ENCODE measurements around the gene TGIF2. TPM values are rescaled to one million over a fixed set of nuclear protein-coding genes. Genes with fewer than 3 reads are reported as not detected.
A peak's percentile ranks its signal among the peaks of the same experiment; 100 is the strongest.

TGIF2 gene
- total and polyA plus RNA-seq, 2 of the 13 experiments (the other 11 are each of a cell fraction or from before 2014, with no cell fraction given) = 41.3 to 53.9 TPM

DNA sequence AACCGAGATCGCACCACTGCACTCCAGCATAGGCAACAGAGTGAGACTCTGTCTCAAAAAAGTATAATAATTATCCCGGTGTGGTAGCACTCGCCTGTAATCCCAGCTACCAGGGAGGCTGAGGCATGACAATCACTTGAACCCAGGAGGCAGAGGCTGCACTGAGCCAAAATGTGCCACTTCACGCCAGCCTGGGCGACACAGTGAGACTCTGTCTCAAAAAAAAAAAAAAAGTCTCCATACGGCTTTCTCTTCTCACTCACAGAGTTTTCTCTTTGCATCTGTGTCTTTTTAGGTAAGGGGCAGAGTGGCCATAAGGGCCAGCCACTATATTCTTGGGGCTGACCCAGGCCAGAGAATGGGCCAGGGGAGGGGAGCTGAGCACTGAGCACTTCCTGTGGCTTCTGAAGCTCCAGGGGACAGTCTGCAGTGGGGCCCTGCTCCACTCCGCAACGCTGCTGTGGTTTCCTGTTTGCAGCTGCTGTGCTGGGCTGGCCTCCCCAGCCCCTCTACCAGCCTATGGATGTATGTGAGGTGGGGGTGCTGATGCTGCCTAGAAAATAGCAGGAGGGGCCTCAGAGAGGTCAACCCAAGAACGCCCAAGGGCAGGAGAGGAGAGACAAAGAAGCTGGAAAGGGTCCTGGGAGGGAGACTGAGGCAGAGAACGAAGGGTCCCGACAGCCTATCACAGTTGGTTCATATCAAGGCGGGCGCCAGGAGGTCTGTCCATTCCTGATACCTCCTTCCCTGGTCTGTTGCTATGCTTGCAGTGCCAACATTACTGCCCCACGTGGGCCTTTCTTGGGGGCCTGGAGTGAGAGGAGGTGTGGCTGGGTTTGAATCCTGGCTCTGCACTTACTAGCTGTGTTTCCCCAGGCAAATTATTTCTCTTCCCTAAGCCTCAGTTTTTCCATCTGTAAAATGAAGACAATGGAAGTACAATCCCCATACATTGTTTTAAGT, 56.6 kb downstream of the TGIF2 start (continued):
- TF ChIP-seq, protein P1, sequence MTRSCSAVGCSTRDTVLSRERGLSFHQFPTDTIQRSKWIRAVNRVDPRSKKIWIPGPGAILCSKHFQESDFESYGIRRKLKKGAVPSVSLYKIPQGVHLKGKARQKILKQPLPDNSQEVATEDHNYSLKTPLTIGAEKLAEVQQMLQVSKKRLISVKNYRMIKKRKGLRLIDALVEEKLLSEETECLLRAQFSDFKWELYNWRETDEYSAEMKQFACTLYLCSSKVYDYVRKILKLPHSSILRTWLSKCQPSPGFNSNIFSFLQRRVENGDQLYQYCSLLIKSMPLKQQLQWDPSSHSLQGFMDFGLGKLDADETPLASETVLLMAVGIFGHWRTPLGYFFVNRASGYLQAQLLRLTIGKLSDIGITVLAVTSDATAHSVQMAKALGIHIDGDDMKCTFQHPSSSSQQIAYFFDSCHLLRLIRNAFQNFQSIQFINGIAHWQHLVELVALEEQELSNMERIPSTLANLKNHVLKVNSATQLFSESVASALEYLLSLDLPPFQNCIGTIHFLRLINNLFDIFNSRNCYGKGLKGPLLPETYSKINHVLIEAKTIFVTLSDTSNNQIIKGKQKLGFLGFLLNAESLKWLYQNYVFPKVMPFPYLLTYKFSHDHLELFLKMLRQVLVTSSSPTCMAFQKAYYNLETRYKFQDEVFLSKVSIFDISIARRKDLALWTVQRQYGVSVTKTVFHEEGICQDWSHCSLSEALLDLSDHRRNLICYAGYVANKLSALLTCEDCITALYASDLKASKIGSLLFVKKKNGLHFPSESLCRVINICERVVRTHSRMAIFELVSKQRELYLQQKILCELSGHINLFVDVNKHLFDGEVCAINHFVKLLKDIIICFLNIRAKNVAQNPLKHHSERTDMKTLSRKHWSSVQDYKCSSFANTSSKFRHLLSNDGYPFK (CRISPR knock-in tag; IDR thresholded peaks at IDR 0.05; ENCODE audit: borderline replicate concordance) = 0 out of 2 replicates have a peak, but pooled peaks have one; percentile 19

DNA sequence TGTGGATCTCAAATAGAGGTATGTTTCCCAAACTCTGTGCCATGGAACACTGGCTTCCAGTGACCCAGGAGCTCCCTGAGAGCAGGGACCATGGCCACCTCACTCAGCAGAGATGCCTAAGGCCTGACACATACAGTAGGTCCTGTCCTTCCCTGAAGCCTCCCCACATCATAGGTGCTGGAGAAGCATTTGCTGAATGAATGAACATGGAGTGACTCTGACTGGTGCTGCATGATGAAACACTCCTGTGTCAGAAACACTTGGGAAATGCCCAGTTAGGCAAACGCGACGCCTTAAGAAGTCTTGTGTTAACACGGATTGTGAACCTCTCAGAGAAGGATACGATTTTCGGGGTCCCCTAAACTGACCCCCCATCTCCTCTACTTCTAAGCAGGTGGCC, 58.2 kb downstream of the TGIF2 start:
- no peak for DNase-seq (ENCODE audit: low spot score)
- H3K27me3 ChIP-seq (ENCODE audit: control insufficient read depth in 1 of 2, insufficient read depth in 2 of 2, low read length in 2 of 2) = no peaks in the 10 kb centered on the region
- no peaks in the 10 kb centered on the region for H3K9me3 ChIP-seq (ENCODE audit: low read length)
- no TSS peak for BruUV-seq (replicated peaks)
- H3K4me1 ChIP-seq (ENCODE audit: insufficient read depth, low read length) = peaks cover 37% of the 10 kb centered on the region
- ATAC-seq = no peak
- ChIA-PET POLR2A (interaction anchor here (1.2 to 5.5 kb wide), 8 partner anchors 8 to 123 kb away, joined by 4 to 54 read pairs (median 8); partner anchors contain the start of gene RAB5IF), CTCF (ENCODE audit: low intra/inter-chr PET ratio, low total read pairs) (interaction anchor here (1.7 to 1.8 kb wide), 2 partner anchors 19 to 26 kb away, joined by 8 to 20 read pairs; partner anchors contain the start of gene RAB5IF)
- peak overlapping the region; percentile 88; the same call in 1 of the 2 replicates for H3K4me2 ChIP-seq (ENCODE audit: low read depth, low read length)
- intact Hi-C loops (cut with micrococcal nuclease; ENCODE audit: unreplicated experiment) = loop anchor here (1.0 kb wide), 1 partner anchor 19 kb away; no protein-coding TSS in a partner anchor
- 77% methylated on average over 6 of the region's 6 CpGs for WGBS (ENCODE audit: low lambda C conversion rate)
- H3K4me3 ChIP-seq (replicated peaks in 1 of 3; ENCODE audit: insufficient read depth in 1 of 3, low read depth in 2 of 3, low read length in 3 of 3) = no peak overlapping the region
- no peak overlapping the region for H2AFZ ChIP-seq (ENCODE audit: low read length)
- in situ Hi-C loops (cut with HindIII; ENCODE audit: extremely low pct_ligation_motif_present, low pct_unique_long_range_greater_than_20kb) = no loop called here
- no peak overlapping the region for H3K9ac ChIP-seq (ENCODE audit: insufficient read depth, low read depth, low read length)
- no peak overlapping the region for H3K27ac ChIP-seq (ENCODE audit: extremely low read length, insufficient read depth, low read length)
- H3K36me3 ChIP-seq (replicated peaks in 1 of 2; ENCODE audit: control insufficient read depth in 1 of 2, insufficient read depth in 2 of 2, low read length in 2 of 2) = no peaks in the 10 kb centered on the region
- FAIRE-seq = no peak
- H4K20me1 ChIP-seq (ENCODE audit: insufficient read depth, low read length) = no peaks in the 10 kb centered on the region
- no peaks in the 10 kb centered on the region for H3K79me2 ChIP-seq (ENCODE audit: insufficient read depth, low read length)
- TF ChIP-seq ZNF24 (IDR thresholded peaks at IDR 0.05) (no peak), FOXM1 (CRISPR knock-in tag; IDR thresholded peaks at IDR 0.05) (no peak), JARID2 (CRISPR knock-in tag; IDR thresholded peaks at IDR 0.05; ENCODE audit: insufficient replicate concordance) (no peak), ZNF263 (CRISPR knock-in tag; IDR thresholded peaks at IDR 0.05) (no peak), ZFP82 (CRISPR knock-in tag; IDR thresholded peaks at IDR 0.05; ENCODE audit: borderline replicate concordance) (no peak), ZNF333 (CRISPR knock-in tag; IDR thresholded peaks at IDR 0.05; ENCODE audit: borderline replicate concordance) (no peak), NR1H2 (CRISPR knock-in tag; IDR thresholded peaks at IDR 0.05; ENCODE audit: borderline replicate concordance, low read depth) (0 out of 2 replicates have a peak, but pooled peaks have one; percentile 36)
- TF ChIP-seq, protein P2, sequence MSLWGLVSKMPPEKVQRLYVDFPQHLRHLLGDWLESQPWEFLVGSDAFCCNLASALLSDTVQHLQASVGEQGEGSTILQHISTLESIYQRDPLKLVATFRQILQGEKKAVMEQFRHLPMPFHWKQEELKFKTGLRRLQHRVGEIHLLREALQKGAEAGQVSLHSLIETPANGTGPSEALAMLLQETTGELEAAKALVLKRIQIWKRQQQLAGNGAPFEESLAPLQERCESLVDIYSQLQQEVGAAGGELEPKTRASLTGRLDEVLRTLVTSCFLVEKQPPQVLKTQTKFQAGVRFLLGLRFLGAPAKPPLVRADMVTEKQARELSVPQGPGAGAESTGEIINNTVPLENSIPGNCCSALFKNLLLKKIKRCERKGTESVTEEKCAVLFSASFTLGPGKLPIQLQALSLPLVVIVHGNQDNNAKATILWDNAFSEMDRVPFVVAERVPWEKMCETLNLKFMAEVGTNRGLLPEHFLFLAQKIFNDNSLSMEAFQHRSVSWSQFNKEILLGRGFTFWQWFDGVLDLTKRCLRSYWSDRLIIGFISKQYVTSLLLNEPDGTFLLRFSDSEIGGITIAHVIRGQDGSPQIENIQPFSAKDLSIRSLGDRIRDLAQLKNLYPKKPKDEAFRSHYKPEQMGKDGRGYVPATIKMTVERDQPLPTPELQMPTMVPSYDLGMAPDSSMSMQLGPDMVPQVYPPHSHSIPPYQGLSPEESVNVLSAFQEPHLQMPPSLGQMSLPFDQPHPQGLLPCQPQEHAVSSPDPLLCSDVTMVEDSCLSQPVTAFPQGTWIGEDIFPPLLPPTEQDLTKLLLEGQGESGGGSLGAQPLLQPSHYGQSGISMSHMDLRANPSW (CRISPR knock-in tag; IDR thresholded peaks at IDR 0.05; ENCODE audit: borderline replicate concordance) = no peak
- TF ChIP-seq, protein P3, sequence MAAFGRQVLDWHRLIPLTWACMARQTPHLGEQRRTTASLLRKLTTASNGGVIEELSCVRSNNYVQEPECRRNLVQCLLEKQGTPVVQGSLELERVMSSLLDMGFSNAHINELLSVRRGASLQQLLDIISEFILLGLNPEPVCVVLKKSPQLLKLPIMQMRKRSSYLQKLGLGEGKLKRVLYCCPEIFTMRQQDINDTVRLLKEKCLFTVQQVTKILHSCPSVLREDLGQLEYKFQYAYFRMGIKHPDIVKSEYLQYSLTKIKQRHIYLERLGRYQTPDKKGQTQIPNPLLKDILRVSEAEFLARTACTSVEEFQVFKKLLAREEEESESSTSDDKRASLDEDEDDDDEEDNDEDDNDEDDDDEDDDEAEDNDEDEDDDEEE (CRISPR knock-in tag; IDR thresholded peaks at IDR 0.05) = no peak
